Fibroblast of mammary gland (primary cell): ENCODE results near the gene HECTD2.
"Not testable (repeated sequence)": the region's sequence is repeated elsewhere in the genome, so short reads cannot be mapped to it uniquely, and the experiment has no call there.

Source experiments
- DNase-seq: peaks from one replicate; pipeline ENCODE4 v3.0.0-alpha.2; 2010; ENCODE audit warnings: low read depth
- H3K4me3 ChIP-seq: 2 replicates; pipeline ENCODE4 v1.5.1; 2011; ENCODE audit warnings: low read depth, mild to moderate bottlenecking, low read length, moderate library complexity; ENCODE audit not compliant: control insufficient read depth
- CTCF ChIP-seq: conservative IDR thresholded peaks from 2 replicates; pipeline ENCODE4 v1.5.1; 2011; ENCODE audit warnings: low read depth, low read length, inconsistent platforms; ENCODE audit not compliant: control insufficient read depth, insufficient read depth

Gene HECTD2

GRCh38 chr10:91389636-91390512 lies 20.3 kb upstream of the HECTD2 start:
- DNase-seq: peak; percentile 72
- H3K4me3 ChIP-seq: no peak overlapping the region
- peak; percentile 59 for TF ChIP-seq CTCF

- not testable (repeated sequence) for H3K4me3 ChIP-seq, DNase-seq
Measured at GRCh38 chr10:91390513-91390825, 19.7 kb upstream of the HECTD2 start.

GRCh38 chr10:91391920-91392319 lies 18.2 kb upstream of the HECTD2 start:
- DNase-seq: no peak
- no peak for TF ChIP-seq CTCF
- H3K4me3 ChIP-seq: no peak overlapping the region

GRCh38 chr10:91406322-91406721 lies 3.8 kb upstream of the HECTD2 start:
- no peak for TF ChIP-seq CTCF
- no peak overlapping the region for H3K4me3 ChIP-seq
- DNase-seq: no peak

- H3K4me3 ChIP-seq: peak overlapping the region; percentile 79
- TF ChIP-seq CTCF: no peak
- peak; percentile 86 for DNase-seq
Measured at GRCh38 chr10:91409069-91409868, 875 bp upstream of the HECTD2 start.

GRCh38 chr10:91410638-91411371 lies 661 bp downstream of the HECTD2 start:
- peak overlapping the region; percentile 73 for H3K4me3 ChIP-seq
- TF ChIP-seq CTCF: no peak
- peak; percentile 64 for DNase-seq
